Stimulated activated CD4-positive, alpha-beta T cell treated with anti-CD3 and anti-CD28 coated beads, TNF-alpha, amount 100 ng/mL, for 4 hours (primary cell): ENCODE results near the gene HERC3.

Source experiments
- DNase-seq, 3 experiments: peaks; one replicate each; pipeline ENCODE4 v3.0.0-alpha.2; 2020; ENCODE audit warnings: low read depth in 3 of 3

Gene HERC3

GRCh38 chr4:88591787-88592599 is at the start of gene HERC3:
HERC3 (plus strand) TSS chr4:88592480; CDS start chr4:88605824, 13,344 bp downstream.
- DNase-seq, result peak; percentile 72 to 79 (median 73)

DNA sequence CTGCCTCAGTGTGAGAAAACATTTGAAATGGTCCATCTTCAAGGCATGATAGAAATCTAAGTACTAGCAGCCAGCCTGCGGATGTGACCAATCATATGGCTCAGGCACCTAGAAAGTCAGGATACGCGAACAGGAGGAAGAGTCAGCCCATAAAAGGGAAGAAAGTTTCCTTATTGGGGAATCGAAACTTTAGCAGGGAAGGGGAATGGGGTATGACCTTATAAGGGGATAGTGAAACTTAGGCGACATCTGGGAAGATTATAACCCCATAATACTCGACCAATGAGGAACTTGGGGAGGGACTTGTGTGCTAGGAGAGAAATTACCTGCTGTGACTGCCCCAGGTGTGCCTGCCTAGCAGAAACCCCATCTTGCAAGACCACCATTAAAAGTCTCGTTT is 42.5 kb upstream of the HERC3 start:
- DNase-seq, result no peak

GRCh38 chr4:88567591-88567990 is 24.7 kb upstream of the HERC3 start:
- no peak for DNase-seq

- DNase-seq, result no peak
Observed at GRCh38 chr4:88570001-88570400, 22.3 kb upstream of the HERC3 start.

DNA sequence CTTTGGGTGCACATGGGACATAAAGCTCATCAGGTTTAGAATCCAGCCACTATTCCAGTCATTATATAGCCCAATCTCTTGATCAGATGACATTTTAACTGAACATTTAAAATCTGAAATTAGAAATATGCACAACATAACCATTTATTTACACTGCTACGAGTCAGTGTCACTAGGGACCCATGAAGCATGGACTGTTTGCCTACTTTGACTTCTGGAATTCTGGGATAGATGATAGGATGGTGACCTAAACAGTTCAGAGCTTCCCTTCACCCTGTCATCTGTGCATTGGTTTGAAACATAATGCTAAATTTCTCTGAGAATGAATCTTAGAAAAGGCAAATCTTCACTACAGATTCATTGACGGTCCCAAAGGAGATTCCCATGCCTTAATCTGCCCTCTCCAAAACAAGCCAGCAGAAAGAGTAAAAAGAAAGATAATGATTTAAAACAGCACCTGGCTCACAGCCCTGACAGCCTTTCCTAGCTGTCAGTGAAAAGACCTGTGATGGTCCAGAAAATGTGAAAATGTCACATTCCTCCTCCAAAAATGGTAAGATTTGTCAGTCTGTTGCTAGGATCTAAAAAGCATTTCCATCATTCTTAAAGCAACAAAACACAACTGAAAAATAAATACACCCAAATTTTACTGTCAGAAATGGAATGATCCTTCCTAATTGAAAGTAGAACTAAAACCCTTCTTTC is 18.9 kb upstream of the HERC3 start:
- no peak for DNase-seq

DNA sequence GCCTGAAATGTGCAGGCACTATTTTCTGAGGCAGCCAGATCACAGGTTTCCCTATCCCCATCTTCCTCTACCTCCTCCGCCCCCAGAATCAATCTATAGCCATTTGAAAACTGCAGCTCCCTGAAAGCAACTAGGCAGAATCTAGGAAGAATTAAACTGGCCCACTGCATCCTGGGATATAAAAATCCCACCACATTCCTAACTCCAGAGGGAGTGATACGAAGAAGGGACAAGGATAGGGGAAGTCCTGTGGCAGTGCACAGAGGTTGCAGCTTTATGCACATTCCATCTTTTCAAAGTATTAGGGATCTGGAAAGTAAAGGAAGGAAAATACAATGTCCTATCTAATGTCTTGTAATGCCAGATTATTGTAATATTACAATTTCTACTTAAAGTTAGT is 18.3 kb upstream of the HERC3 start:
- no peak for DNase-seq

DNA sequence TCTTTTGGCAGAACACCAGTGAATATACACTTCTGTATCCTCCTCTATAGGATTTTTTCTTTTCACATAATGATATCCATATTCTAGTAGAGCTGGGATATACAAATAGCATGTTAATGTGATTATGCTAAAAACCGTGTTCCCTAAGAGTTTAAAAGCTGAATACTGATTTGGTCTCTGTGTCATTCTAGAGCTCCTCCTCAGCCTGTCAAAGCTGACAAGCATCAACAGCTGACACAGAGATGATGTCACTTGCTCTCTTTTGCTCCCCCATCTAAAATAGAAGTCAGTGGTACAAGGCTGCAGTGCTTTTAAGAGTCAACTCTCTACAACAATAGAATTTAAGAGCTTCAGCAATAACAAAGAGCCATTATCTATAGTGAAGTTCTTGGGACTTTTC is 17.1 kb upstream of the HERC3 start:
- DNase-seq, result no peak

DNA sequence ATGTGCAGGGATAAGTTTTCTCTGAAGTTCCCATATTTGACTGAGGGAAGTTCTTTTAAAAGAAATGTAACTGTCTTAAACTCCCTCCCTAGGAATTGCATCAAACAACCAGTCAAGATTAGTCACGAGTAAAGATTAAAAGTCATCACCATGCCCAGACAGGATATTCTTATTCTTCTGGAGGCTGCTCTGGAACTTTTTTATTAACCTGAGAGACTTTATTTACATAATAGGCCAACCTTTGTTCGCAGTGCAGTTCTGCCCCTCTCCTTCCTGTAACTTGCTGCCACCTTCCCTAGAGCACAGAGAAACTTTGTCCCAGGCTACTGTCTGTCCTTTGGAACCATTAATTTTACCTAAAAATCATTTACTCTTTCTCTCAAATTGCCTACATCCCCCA is 9.8 kb upstream of the HERC3 start:
- DNase-seq, result no peak

DNA sequence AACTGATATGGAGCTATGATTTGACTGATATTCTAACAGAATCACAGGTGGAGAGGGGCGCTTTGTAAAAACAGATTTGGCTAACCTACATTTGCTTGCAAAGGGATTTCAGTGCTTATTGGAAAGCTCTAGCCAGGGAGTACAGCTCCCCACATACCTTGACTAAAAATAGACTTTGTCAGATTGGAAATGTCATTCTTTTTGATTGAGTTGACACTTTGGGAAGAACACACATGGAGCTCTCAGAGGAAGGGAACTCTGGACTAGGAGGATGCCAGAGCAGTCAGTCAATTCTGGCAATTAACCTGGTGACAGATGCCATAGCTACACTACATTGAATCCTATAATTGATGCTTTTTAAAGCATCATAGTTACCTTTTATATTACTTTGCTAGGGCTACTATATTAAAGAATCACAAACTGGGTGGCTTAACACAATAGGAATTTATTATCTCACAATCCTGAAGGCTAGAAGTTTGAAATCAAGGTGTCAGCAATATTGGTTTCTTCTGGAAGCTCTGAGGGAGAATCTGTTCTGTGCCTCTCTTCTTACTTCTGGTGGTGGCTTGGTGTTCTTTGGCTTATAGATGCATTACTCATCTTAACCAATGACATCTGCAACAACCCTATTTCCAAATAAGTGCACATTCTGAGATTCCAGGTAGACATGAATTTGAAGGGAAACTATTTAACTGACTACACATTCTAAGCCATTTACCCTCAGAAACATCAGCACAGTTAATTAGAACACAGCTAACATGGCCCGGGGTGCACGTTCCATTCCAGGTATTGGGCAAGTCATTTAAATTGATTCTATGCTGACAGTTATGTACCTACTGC is 8.4 kb upstream of the HERC3 start:
- no peak for DNase-seq

- no peak for DNase-seq
Observed at GRCh38 chr4:88584471-88584900, 7.8 kb upstream of the HERC3 start.

GRCh38 chr4:88585917-88586316 is 6.4 kb upstream of the HERC3 start:
- DNase-seq, result no peak

DNA sequence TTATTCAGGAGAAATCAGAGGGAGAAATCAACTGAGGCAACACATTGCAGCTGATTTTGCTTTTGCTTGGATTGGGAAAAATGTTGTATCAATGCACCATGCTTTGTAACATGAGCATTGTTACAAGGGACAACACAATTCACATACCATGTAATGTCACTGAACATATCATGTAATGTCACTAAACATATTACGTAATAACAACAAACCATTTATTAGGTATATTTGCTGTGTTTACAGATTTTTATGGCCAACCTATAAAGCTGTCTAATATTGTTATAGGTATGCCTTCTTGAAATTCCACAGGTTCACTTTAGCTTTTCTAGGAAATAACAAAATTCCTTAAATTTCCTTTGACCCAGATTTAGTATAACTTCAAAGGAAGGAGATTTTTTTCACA is 5.0 kb upstream of the HERC3 start:
- DNase-seq, result no peak

GRCh38 chr4:88592600-88593448 is 544 bp downstream of the HERC3 start:
- DNase-seq, result peak; percentile 74 to 87 (median 81)

DNA sequence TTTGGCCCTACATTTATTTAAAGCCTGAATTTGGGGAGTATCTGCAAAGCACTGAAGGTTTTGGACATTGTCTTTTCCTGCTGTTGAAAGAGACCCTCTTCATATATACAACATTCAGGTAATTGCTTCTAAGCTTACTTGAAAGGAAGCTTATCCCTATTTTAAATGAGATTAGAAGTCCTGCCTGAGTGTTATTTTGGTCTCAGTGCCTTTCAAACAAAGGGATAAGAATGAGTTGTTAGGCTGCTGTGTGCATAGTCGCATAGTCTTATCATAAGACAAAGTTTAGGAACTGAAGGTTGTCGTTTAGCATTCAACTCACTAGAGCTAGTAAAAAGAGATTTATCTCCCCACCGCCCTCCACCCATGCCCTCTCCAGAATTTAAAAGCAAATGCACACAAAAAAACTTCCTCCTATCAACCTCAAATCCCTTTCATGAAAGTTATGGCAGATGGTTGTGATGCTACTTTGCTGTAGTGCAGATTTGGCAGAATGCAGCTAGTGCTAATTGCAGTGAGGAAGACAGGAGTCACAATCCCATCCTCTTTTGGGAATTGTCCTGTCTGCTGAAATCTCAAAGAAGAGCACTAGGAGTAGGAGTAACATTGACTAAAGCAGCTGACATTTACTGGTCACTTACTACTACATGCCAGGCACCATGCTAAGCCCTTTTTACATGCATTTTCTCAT is 5.8 kb downstream of the HERC3 start:
- DNase-seq, result no peak

DNA sequence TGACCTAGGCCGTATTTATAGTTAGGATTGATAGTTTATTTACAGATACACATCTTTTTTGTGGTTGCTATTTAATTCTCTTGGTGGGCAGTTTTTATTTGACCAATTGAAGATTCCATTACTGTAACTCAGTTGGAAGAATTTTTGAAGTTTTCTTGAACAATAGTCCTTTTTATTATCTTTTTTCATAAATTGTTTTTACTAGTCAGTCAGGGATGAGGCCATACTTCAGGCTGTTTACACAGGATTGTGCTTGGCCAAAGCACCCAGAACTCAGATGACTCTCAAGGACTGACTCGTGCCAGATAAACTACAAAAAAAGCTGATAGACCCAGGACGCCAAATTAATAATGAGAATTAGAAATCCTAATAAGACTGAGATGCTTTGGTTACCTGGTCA is 7.0 kb downstream of the HERC3 start:
- DNase-seq, result no peak

DNA sequence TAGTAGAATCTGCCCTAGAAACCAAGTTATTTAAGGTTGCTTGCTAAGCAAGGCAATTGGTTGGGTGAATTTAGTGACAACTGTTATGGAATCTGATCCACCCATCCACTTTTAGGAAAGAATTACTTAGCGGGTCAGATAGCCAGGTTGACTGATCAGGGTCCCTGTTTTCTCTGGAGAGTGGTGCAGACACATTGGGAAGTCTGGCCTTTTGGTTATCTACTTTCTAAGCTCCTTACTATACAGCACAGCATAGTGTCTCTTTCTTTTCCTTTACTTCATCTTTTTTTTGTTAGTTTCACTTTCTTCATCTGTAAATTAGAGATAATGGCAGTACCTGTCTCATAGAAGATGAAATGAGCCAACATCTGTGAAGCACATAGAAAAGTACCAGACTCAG is 7.4 kb downstream of the HERC3 start:
- DNase-seq, result no peak

- no peak for DNase-seq
Observed at GRCh38 chr4:88600176-88600838, 8.0 kb downstream of the HERC3 start.

- DNase-seq, result no peak
Observed at GRCh38 chr4:88604978-88605678, 12.8 kb downstream of the HERC3 start.

DNA sequence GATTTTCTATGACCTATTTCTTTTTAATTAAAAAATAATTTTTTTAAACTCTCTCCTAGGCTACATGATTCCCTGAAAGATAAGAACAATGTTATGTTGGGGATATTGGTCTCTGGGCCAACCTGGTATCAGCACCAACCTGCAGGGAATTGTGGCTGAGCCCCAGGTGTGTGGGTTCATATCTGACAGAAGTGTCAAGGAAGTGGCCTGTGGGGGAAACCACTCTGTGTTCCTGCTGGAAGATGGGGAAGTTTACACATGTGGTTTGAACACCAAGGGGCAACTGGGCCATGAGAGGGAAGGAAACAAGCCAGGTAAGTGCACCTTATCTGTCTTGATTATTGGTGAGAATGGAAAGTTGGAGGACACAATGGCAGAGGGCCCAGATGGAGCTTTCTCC is 13.5 kb downstream of the HERC3 start:
- DNase-seq, result no peak

DNA sequence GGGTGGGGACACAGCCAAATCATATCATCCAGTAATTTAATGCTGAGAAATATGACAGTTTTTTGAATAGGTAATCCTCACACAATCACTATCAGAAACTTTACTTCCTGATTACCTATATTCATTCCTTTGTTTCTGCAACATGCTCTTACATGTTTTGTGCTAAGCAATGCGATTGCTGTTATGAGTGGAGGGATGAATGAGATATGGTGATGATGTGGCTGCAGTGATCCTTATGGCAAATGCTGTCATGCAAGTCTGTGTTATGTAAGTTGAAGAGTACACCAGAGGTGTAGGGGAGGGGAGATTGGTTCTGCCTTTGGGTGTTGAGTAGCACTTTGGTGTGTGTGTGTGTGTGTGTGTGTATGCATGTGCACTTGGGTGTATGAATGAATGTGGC is 14.6 kb downstream of the HERC3 start:
- no peak for DNase-seq
